H7 (cell line): Measurements from ENCODE around the gene ANKHD1. TPM values are rescaled to one million over a fixed set of nuclear protein-coding genes. Genes with fewer than 3 reads are reported as not detected.
"Not testable (repeated sequence)": the region's sequence is repeated elsewhere in the genome, so short reads cannot be mapped to it uniquely, and the experiment has no call there.

Experiments used
- DNase-seq: peaks from one replicate; pipeline ENCODE4 v3.0.0; 2012
- H3K27me3 ChIP-seq: 2 replicates; pipeline ENCODE4 v1.6.0; 2011; ENCODE audit warnings: mild to moderate bottlenecking, low read length; ENCODE audit not compliant: control insufficient read depth, insufficient read depth
- H3K36me3 ChIP-seq: replicated peaks from 2 replicates; pipeline ENCODE4 v1.5.1; 2011; ENCODE audit warnings: low read length; ENCODE audit not compliant: control insufficient read depth, insufficient read depth
- H3K4me3 ChIP-seq: 2 replicates; pipeline ENCODE4 v1.5.1; 2011; ENCODE audit warnings: low read depth, mild to moderate bottlenecking, control low read depth, low read length, moderate library complexity; ENCODE audit not compliant: insufficient read depth
- total RNA-seq: library from RNA; depleted of rRNA; stranded (reverse); fragments of >200 nt; shearing (Covaris generic); gene quantifications from 2 replicates; pipeline ENCODE4 v1.2.3, GENCODE V29; 2014

Gene ANKHD1
- total RNA-seq, 1 experiment from 2014 or later: 49.2 TPM

- no peak overlapping the region for H3K4me3 ChIP-seq
- H3K27me3 ChIP-seq: no peaks in the 10 kb centered on the region
- DNase-seq: no peak
- H3K36me3 ChIP-seq: no peaks in the 10 kb centered on the region
Observed at GRCh38 chr5:140398379-140398811, 3.2 kb upstream of the ANKHD1 start.

- DNase-seq: no peak
- Histone ChIP-seq H3K36me3 (no peaks in the 10 kb centered on the region), H3K4me3 (peak overlapping the region; percentile 90), H3K27me3 (no peaks in the 10 kb centered on the region)
Observed at GRCh38 chr5:140399979-140400729, 1.5 kb upstream of the ANKHD1 start.

- Histone ChIP-seq H3K36me3 (no peaks in the 10 kb centered on the region), H3K4me3 (peak overlapping the region; percentile 90), H3K27me3 (no peaks in the 10 kb centered on the region)
- DNase-seq: peak; percentile 94
Observed at GRCh38 chr5:140400730-140401361, 787 bp upstream of the ANKHD1 start.

- peak; percentile 76 for DNase-seq
- Histone ChIP-seq H3K27me3 (no peaks in the 10 kb centered on the region), H3K36me3 (no peaks in the 10 kb centered on the region), H3K4me3 (peak overlapping the region; percentile 90)
Observed at GRCh38 chr5:140402258-140403074, 833 bp downstream of the ANKHD1 start.

- H3K36me3 ChIP-seq: no peaks in the 10 kb centered on the region
- no peak for DNase-seq
- no peak overlapping the region for H3K4me3 ChIP-seq
- no peaks in the 10 kb centered on the region for H3K27me3 ChIP-seq
Observed at GRCh38 chr5:140403613-140404012, 2.0 kb downstream of the ANKHD1 start.

- Histone ChIP-seq H3K27me3 (no peaks in the 10 kb centered on the region), H3K36me3 (no peaks in the 10 kb centered on the region)
- no peak for DNase-seq
Observed at GRCh38 chr5:140408750-140409241, 7.2 kb downstream of the ANKHD1 start.

GRCh38 chr5:140413230-140413629 lies 11.6 kb downstream of the ANKHD1 start:
- H3K27me3 ChIP-seq: no peaks in the 10 kb centered on the region
- no peak for DNase-seq
- H3K4me3 ChIP-seq: no peak overlapping the region
- no peaks in the 10 kb centered on the region for H3K36me3 ChIP-seq

More at GRCh38 chr5:140408750-140409241, 7.2 kb downstream of the ANKHD1 start:
- no peak overlapping the region for H3K4me3 ChIP-seq

- H3K36me3 ChIP-seq: no peaks in the 10 kb centered on the region
- no peak overlapping the region for H3K4me3 ChIP-seq
- H3K27me3 ChIP-seq: no peaks in the 10 kb centered on the region
- DNase-seq: no peak
Observed at GRCh38 chr5:140417235-140417634, 15.6 kb downstream of the ANKHD1 start.

- Histone ChIP-seq H3K36me3 (no peaks in the 10 kb centered on the region), H3K27me3 (no peaks in the 10 kb centered on the region), H3K4me3 (no peak overlapping the region)
- no peak for DNase-seq
Observed at GRCh38 chr5:140418862-140419520, 17.4 kb downstream of the ANKHD1 start.

- DNase-seq: no peak
- H3K4me3 ChIP-seq: no peak overlapping the region
- H3K27me3 ChIP-seq: no peaks in the 10 kb centered on the region
- H3K36me3 ChIP-seq: no peaks in the 10 kb centered on the region
Observed at GRCh38 chr5:140420226-140420570, 18.6 kb downstream of the ANKHD1 start.

- H3K27me3 ChIP-seq: no peaks in the 10 kb centered on the region
- H3K36me3 ChIP-seq: no peaks in the 10 kb centered on the region
- no peak for DNase-seq
- H3K4me3 ChIP-seq: no peak overlapping the region
Observed at GRCh38 chr5:140420665-140421361, 19.2 kb downstream of the ANKHD1 start.

GRCh38 chr5:140421375-140421774 lies 19.7 kb downstream of the ANKHD1 start:
- not testable (repeated sequence) for DNase-seq, H3K4me3 ChIP-seq

GRCh38 chr5:140423609-140424008 lies 22.0 kb downstream of the ANKHD1 start:
- Histone ChIP-seq H3K36me3 (no peaks in the 10 kb centered on the region), H3K4me3 (no peak overlapping the region), H3K27me3 (no peaks in the 10 kb centered on the region)
- no peak for DNase-seq

More at GRCh38 chr5:140421375-140421774, 19.7 kb downstream of the ANKHD1 start:
- H3K36me3 ChIP-seq, H3K27me3 ChIP-seq: not testable (repeated sequence)

- Histone ChIP-seq H3K27me3 (no peaks in the 10 kb centered on the region), H3K4me3 (no peak overlapping the region), H3K36me3 (no peaks in the 10 kb centered on the region)
- no peak for DNase-seq
Observed at GRCh38 chr5:140424135-140424534, 22.5 kb downstream of the ANKHD1 start.
